ENCODE measurements around the gene ILRUN. TPM values are rescaled to one million over a fixed set of nuclear protein-coding genes. Genes with fewer than 3 reads are reported as not detected.
"Not testable (repeated sequence)": the region's sequence is repeated elsewhere in the genome, so short reads cannot be mapped to it uniquely, and the experiment has no call there.

The ILRUN gene
- total RNA-seq, 1 experiment from 2014 or later, result 42.2 TPM

- H3K36me3 ChIP-seq (replicated peaks; ENCODE audit: control insufficient read depth, insufficient read depth, low read length), result no peaks in the 10 kb centered on the region
- DNase-seq, result no peak
Observed at GRCh38 chr6:34680802-34681515, 15.6 kb downstream of the ILRUN start.

DNA sequence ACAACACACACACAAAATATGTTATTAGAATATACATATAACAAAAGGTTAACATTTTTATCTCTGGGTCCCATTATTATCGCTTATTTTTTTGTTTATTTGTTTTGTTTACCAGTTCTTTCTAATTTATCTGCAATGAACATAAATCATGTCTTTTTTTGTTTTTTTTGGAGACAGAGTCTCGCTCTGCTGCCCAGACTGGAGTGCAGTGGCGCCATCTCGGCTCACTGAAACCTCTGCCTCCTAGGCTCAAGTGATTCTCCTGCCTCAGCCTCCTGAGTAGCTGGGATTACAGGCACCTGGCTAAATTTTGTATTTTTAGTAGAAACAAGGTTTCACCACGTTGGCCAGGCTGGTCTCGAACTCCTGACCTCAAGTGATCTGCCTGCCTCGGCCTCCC, 16.3 kb downstream of the ILRUN start:
- H3K36me3 ChIP-seq (replicated peaks; ENCODE audit: control insufficient read depth, insufficient read depth, low read length); H3K27me3 ChIP-seq (ENCODE audit: control insufficient read depth, insufficient read depth, low read length); DNase-seq; H3K4me3 ChIP-seq (ENCODE audit: insufficient read depth, low read depth, low read length): not testable (repeated sequence)

More at GRCh38 chr6:34680802-34681515, 15.6 kb downstream of the ILRUN start:
- H3K4me3 ChIP-seq (ENCODE audit: insufficient read depth, low read depth, low read length), result no peak overlapping the region
- H3K27me3 ChIP-seq (ENCODE audit: control insufficient read depth, insufficient read depth, low read length), result no peaks in the 10 kb centered on the region

- Histone ChIP-seq H3K4me3 (ENCODE audit: insufficient read depth, low read depth, low read length) (no peak overlapping the region), H3K36me3 (replicated peaks; ENCODE audit: control insufficient read depth, insufficient read depth, low read length) (no peaks in the 10 kb centered on the region), H3K27me3 (ENCODE audit: control insufficient read depth, insufficient read depth, low read length) (no peaks in the 10 kb centered on the region)
- DNase-seq, result no peak
Observed at GRCh38 chr6:34679552-34680253, 16.9 kb downstream of the ILRUN start.

- no peak for DNase-seq
- Histone ChIP-seq H3K4me3 (ENCODE audit: insufficient read depth, low read depth, low read length) (no peak overlapping the region), H3K36me3 (replicated peaks; ENCODE audit: control insufficient read depth, insufficient read depth, low read length) (no peaks in the 10 kb centered on the region), H3K27me3 (ENCODE audit: control insufficient read depth, insufficient read depth, low read length) (no peaks in the 10 kb centered on the region)
Observed at GRCh38 chr6:34676140-34676539, 20.4 kb downstream of the ILRUN start.

- H3K4me3 ChIP-seq (ENCODE audit: insufficient read depth, low read depth, low read length); DNase-seq; H3K36me3 ChIP-seq (replicated peaks; ENCODE audit: control insufficient read depth, insufficient read depth, low read length); H3K27me3 ChIP-seq (ENCODE audit: control insufficient read depth, insufficient read depth, low read length): not testable (repeated sequence)
Observed at GRCh38 chr6:34674930-34675329, 21.6 kb downstream of the ILRUN start.

- Histone ChIP-seq H3K36me3 (replicated peaks; ENCODE audit: control insufficient read depth, insufficient read depth, low read length) (no peaks in the 10 kb centered on the region), H3K27me3 (ENCODE audit: control insufficient read depth, insufficient read depth, low read length) (no peaks in the 10 kb centered on the region), H3K4me3 (ENCODE audit: insufficient read depth, low read depth, low read length) (no peak overlapping the region)
- DNase-seq, result no peak
Observed at GRCh38 chr6:34674268-34674639, 22.3 kb downstream of the ILRUN start.

DNA sequence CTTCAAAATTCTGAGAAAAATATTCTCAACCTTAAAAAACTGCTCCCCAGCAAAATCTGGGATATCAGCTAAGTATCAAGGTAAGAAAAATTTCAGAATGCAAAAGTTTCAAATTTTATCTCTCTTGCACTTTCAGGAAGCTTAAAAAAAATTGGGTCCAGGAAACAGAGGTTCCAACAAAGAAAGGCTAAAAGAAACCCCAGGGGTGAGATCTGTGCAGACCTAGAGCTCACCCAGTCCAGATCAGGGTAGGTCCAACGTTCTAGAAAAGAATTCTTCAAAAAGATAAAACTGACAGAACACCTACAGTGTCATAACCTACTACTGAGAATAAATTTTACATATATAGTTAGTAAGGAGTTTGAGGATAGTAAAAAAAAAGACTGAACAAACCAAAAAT, 23.5 kb downstream of the ILRUN start:
- Histone ChIP-seq H3K4me3 (ENCODE audit: insufficient read depth, low read depth, low read length) (no peak overlapping the region), H3K27me3 (ENCODE audit: control insufficient read depth, insufficient read depth, low read length) (no peaks in the 10 kb centered on the region), H3K36me3 (replicated peaks; ENCODE audit: control insufficient read depth, insufficient read depth, low read length) (no peaks in the 10 kb centered on the region)
- DNase-seq, result no peak

DNA sequence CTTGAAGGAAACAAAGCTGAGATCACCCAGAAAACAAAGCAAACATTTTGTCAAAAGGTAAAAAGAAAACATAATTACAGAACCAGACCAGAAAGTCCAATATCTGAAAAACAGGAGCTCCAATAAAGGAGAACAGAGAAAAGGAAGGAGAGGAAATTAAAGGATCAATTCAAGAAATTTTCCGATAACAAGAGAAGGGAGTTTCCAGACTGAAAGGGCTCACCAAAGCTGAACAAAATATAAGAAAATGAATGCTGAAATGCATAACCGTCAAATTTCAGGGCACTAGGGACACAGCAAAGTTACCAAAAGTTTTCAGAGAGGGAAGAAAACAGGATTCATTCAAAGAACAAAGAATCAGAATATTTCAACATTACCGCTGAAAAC, 23.9 kb downstream of the ILRUN start:
- DNase-seq, result no peak
- Histone ChIP-seq H3K36me3 (replicated peaks; ENCODE audit: control insufficient read depth, insufficient read depth, low read length) (no peaks in the 10 kb centered on the region), H3K4me3 (ENCODE audit: insufficient read depth, low read depth, low read length) (no peak overlapping the region)

GRCh38 chr6:34671801-34672656, 24.5 kb downstream of the ILRUN start:
- Histone ChIP-seq H3K36me3 (replicated peaks; ENCODE audit: control insufficient read depth, insufficient read depth, low read length) (no peaks in the 10 kb centered on the region), H3K4me3 (ENCODE audit: insufficient read depth, low read depth, low read length) (no peak overlapping the region), H3K27me3 (ENCODE audit: control insufficient read depth, insufficient read depth, low read length) (no peaks in the 10 kb centered on the region)
- no peak for DNase-seq

More for the DNA sequence above, 23.9 kb downstream of the ILRUN start:
- H3K27me3 ChIP-seq (ENCODE audit: control insufficient read depth, insufficient read depth, low read length), result no peaks in the 10 kb centered on the region

DNA sequence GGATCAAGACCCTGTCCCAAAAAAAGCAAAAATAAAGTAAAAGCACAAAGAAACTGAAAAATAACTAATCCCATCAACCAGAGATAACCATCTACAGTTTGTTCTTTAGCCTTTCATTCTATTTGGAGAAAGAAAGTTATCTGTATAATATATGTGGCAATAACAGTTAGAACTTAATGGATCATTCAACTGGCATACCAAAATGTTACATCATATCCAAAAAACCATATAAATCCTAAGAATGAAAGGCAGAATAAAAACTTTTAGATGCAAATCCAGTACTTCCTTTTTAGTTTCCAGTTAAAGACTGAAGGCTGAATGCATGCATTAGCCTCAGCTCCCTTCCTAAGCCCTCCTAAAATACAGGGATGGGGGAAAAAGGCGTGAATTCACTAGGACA, 25.2 kb downstream of the ILRUN start:
- H3K27me3 ChIP-seq (ENCODE audit: control insufficient read depth, insufficient read depth, low read length), result no peaks in the 10 kb centered on the region
- no peaks in the 10 kb centered on the region for H3K36me3 ChIP-seq (replicated peaks; ENCODE audit: control insufficient read depth, insufficient read depth, low read length)
- DNase-seq, result no peak

GRCh38 chr6:34668799-34669198, 27.8 kb downstream of the ILRUN start:
- not testable (repeated sequence) for H3K27me3 ChIP-seq (ENCODE audit: control insufficient read depth, insufficient read depth, low read length); H3K36me3 ChIP-seq (replicated peaks; ENCODE audit: control insufficient read depth, insufficient read depth, low read length); DNase-seq; H3K4me3 ChIP-seq (ENCODE audit: insufficient read depth, low read depth, low read length)

More for the DNA sequence above, 25.2 kb downstream of the ILRUN start:
- H3K4me3 ChIP-seq (ENCODE audit: insufficient read depth, low read depth, low read length), result no peak overlapping the region

- no peaks in the 10 kb centered on the region for H3K27me3 ChIP-seq (ENCODE audit: control insufficient read depth, insufficient read depth, low read length)
- no peak for DNase-seq
- H3K4me3 ChIP-seq (ENCODE audit: insufficient read depth, low read depth, low read length), result no peak overlapping the region
- no peaks in the 10 kb centered on the region for H3K36me3 ChIP-seq (replicated peaks; ENCODE audit: control insufficient read depth, insufficient read depth, low read length)
Observed at GRCh38 chr6:34667481-34668238, 28.9 kb downstream of the ILRUN start.

DNA sequence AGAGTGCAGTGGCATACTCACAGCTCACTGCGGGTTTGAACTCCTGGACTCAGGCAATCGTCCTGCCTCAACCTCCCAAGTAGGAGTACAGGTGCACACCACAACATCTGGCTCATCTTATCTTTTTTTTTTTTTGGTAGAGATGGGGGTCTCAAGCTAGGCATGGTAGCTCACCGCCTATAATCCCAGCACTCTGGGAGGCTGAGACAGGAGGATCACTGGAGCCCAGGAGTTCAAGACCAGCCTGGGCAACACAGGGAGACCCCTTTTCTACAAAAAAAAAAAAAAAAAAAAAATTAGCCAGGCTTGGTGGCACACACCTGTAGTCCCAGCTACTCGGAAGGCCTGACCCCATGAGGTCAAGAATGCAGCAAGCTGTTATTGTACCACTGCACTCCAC, 31.5 kb downstream of the ILRUN start:
- Histone ChIP-seq H3K4me3 (ENCODE audit: insufficient read depth, low read depth, low read length) (no peak overlapping the region), H3K36me3 (replicated peaks; ENCODE audit: control insufficient read depth, insufficient read depth, low read length) (no peaks in the 10 kb centered on the region), H3K27me3 (ENCODE audit: control insufficient read depth, insufficient read depth, low read length) (no peaks in the 10 kb centered on the region)
- DNase-seq, result no peak

DNA sequence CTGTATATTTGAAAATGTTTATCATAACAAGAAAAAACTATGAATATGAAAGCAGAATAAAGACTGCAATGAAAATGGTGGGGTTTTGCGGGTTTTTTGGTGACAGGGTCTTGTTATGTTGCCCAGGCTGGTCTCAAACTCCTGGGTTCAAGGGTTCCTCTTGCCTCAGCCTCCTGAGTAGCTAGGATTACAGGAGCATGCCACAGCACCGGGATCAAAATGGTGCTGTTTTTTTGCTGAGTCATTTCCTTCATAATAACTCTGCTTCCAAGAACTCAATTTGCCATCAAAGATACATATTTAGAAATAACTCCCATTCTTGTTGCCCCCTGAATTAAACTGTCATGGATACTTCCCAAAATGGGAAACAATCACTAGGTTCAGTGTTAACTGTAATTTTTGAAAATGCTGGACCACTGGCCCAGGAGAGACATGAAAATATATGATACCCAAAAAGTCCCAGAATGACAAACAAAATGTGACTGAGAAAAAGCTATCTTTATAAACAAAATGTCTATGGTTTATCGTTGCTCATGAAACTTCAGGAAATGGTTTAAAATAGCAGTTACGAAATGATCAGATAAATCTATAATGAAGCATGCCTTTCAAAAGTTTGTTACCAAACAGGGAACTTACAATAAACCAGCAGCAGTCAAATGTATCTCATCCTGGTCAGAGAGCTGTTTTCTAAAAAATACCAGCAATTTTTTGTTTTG, 32.2 kb downstream of the ILRUN start:
- no peaks in the 10 kb centered on the region for H3K27me3 ChIP-seq (ENCODE audit: control insufficient read depth, insufficient read depth, low read length)
- no peak overlapping the region for H3K4me3 ChIP-seq (ENCODE audit: insufficient read depth, low read depth, low read length)
- DNase-seq, result no peak
- no peaks in the 10 kb centered on the region for H3K36me3 ChIP-seq (replicated peaks; ENCODE audit: control insufficient read depth, insufficient read depth, low read length)

Measured in H7 (cell line).